HepG2 (cell line): Measurements from ENCODE around the gene CABP2. TPM values are rescaled to one million over a fixed set of nuclear protein-coding genes. Genes with fewer than 3 reads are reported as not detected.

Source experiments
- CBX2 ChIP-seq, 2 experiments: fragments of 200-600 bp in 1 of 2; sonication (generic); formaldehyde crosslinking in 1 of 2; IDR thresholded peaks; 2 replicates each; pipeline versions ENCODE4 v1.7.0 to v1.8.1; 2018 to 2022; ENCODE audit warnings: low read depth in 2 of 2, low read length in 1 of 2, mild to moderate bottlenecking in 1 of 2, missing genetic modification reagents in 1 of 2
- EP300 ChIP-seq, 3 experiments: sonication (generic) in 1 of 3; formaldehyde crosslinking in 1 of 3; IDR thresholded peaks; 2 replicates each; pipeline versions ENCODE4 v1.5.1 to v1.6.1; 2011 to 2020; ENCODE audit warnings: low read depth in 2 of 3, low read length in 2 of 3, borderline replicate concordance in 1 of 3, improper control_type of control experiment in 1 of 3, mild to moderate bottlenecking in 1 of 3, missing genetic modification reagents in 1 of 3, moderate library complexity in 1 of 3
- KDM1A ChIP-seq: IDR thresholded peaks from 2 replicates; pipeline ENCODE4 v1.6.1; 2016; ENCODE audit warnings: missing compliant biosample characterization
- MTF2 ChIP-seq: sonication (generic); formaldehyde crosslinking; IDR thresholded peaks from 2 replicates; pipeline ENCODE4 v1.5.0; 2020; ENCODE audit warnings: missing genetic modification reagents, borderline replicate concordance
- NFYC ChIP-seq: IDR thresholded peaks from 2 replicates; pipeline ENCODE4 v1.6.1; 2016; ENCODE audit warnings: missing genetic modification reagents, missing compliant biosample characterization
- XBP1 ChIP-seq: sonication (generic); formaldehyde crosslinking; IDR thresholded peaks from 2 replicates; pipeline ENCODE4 v1.5.0; 2020; ENCODE audit warnings: missing genetic modification reagents
- ZNF296 ChIP-seq: sonication (generic); formaldehyde crosslinking; conservative IDR thresholded peaks from 2 replicates; pipeline ENCODE4 v1.5.0; 2020; ENCODE audit warnings: mild to moderate bottlenecking, missing genetic modification reagents
- ZNF354B ChIP-seq: sonication (generic); formaldehyde crosslinking; IDR thresholded peaks from 2 replicates; pipeline ENCODE4 v1.8.0; 2022; ENCODE audit warnings: mild to moderate bottlenecking, missing genetic modification reagents
- polyA plus RNA-seq, 8 experiments: library from polyadenylated mRNA; depleted of rRNA in 3 of 8; stranded (reverse) in 7 of 8; unstranded in 1 of 8; fragments of >200 nt; fragmentation: Illumina TruSeq in 4 of 8; extraction: Trizol in 4 of 8; gene quantifications; 2 replicates each; pipeline versions ENCODE4 v1.2.1 to v1.2.3, GENCODE V29; 2011 to 2016; ENCODE audit warnings: low read depth in 4 of 8, missing spikeins in 1 of 8, mixed read lengths in 1 of 8; ENCODE audit not compliant: insufficient read depth in 1 of 8
- total RNA-seq, 5 experiments: library from RNA; depleted of rRNA; stranded (reverse); fragments of >200 nt; fragmentation: Illumina TruSeq; extraction: Trizol; gene quantifications; 2 replicates each; pipeline ENCODE4 v1.2.3, GENCODE V29; 2016; ENCODE audit warnings: low read depth in 1 of 5
- TF ChIP-seq, protein P1 (sequence below): sonication (generic); formaldehyde crosslinking; IDR thresholded peaks from 2 replicates; pipeline ENCODE4 v1.8.0; 2022; ENCODE audit warnings: missing genetic modification reagents, mild to moderate bottlenecking, inconsistent platforms, borderline replicate concordance
- TF ChIP-seq, protein P2 (sequence below): IDR thresholded peaks from 2 replicates; pipeline ENCODE4 v1.6.1; 2012; ENCODE audit warnings: low read length, improper control_type of control experiment
- TF ChIP-seq, protein P3 (sequence below): sonication (generic); formaldehyde crosslinking; IDR thresholded peaks from 2 replicates; pipeline ENCODE4 v1.5.0; 2020; ENCODE audit warnings: mild to moderate bottlenecking, low read depth, missing genetic modification reagents, borderline replicate concordance
- TF ChIP-seq, protein P4 (sequence below): IDR thresholded peaks from 2 replicates; pipeline ENCODE4 v1.6.1; 2018; ENCODE audit warnings: missing genetic modification reagents, mild to moderate bottlenecking, missing compliant biosample characterization
- TF ChIP-seq, protein P5 (sequence below): sonication (generic); formaldehyde crosslinking; IDR thresholded peaks from 2 replicates; pipeline ENCODE4 v1.5.1; 2020; ENCODE audit warnings: missing genetic modification reagents, mild to moderate bottlenecking, borderline replicate concordance
- TF ChIP-seq, protein P6 (sequence below): IDR thresholded peaks from 2 replicates; pipeline ENCODE4 v1.6.1; 2016; ENCODE audit warnings: low read depth, control low read depth

The CABP2 gene
- total and polyA plus RNA-seq, 2 of the 13 experiments (the other 11 are each of a cell fraction or from before 2014, with no cell fraction given): not detected

DNA sequence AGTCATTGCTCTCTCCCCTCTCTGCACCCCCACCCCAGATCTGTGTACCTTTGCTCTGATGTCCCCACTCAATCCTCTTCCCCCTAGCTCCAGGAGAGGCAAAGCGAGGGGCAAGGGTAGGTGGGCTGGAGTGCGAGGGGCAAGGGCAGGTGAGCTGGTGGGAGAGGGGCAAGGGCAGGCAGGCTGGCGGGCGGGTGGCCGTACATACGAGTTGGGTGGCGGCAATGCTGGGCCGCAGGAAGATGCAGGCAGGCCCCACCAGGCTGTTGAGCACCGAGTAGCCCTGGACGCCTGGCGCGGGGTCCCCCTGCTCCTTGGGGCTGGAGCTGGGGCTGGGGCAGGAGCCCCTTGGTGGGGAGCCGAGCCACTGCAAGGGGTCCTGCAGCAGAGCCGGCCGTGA is 908 bp downstream of the CABP2 start (continued):
- TF ChIP-seq CBX2 (IDR thresholded peaks at IDR 0.05; ENCODE audit: low read depth, low read length) (no peak), CBX2 (CRISPR knock-in tag; IDR thresholded peaks at IDR 0.05; ENCODE audit: low read depth) (no peak), EP300 (IDR thresholded peaks at IDR 0.05; ENCODE audit: low read depth in 2 of 2, low read length in 2 of 2) (no peak), EP300 (CRISPR knock-in tag; IDR thresholded peaks at IDR 0.05; ENCODE audit: borderline replicate concordance) (no peak), MTF2 (CRISPR knock-in tag) (no peak), ZNF354B (no peak), KDM1A (CRISPR knock-in tag) (no peak), NFYC (CRISPR knock-in tag) (no peak), XBP1 (CRISPR knock-in tag) (no peak), ZNF296 (CRISPR knock-in tag) (no peak)
- TF ChIP-seq, protein P1, sequence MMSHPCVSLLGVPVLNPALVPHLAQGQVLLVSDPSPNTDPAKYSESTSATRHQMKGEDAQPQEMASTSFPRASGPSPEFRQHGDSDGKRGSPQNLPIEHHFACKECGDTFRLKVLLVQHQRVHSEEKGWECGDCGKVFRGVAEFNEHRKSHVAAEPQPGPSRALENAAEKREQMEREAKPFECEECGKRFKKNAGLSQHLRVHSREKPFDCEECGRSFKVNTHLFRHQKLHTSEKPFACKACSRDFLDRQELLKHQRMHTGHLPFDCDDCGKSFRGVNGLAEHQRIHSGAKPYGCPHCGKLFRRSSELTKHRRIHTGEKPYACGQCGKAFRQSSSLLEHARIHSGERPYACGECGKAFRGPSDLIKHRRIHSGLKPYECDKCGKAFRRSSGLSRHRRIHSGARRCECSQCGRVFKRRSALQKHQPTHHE (CRISPR knock-in tag): no peak
- TF ChIP-seq, protein P2, sequence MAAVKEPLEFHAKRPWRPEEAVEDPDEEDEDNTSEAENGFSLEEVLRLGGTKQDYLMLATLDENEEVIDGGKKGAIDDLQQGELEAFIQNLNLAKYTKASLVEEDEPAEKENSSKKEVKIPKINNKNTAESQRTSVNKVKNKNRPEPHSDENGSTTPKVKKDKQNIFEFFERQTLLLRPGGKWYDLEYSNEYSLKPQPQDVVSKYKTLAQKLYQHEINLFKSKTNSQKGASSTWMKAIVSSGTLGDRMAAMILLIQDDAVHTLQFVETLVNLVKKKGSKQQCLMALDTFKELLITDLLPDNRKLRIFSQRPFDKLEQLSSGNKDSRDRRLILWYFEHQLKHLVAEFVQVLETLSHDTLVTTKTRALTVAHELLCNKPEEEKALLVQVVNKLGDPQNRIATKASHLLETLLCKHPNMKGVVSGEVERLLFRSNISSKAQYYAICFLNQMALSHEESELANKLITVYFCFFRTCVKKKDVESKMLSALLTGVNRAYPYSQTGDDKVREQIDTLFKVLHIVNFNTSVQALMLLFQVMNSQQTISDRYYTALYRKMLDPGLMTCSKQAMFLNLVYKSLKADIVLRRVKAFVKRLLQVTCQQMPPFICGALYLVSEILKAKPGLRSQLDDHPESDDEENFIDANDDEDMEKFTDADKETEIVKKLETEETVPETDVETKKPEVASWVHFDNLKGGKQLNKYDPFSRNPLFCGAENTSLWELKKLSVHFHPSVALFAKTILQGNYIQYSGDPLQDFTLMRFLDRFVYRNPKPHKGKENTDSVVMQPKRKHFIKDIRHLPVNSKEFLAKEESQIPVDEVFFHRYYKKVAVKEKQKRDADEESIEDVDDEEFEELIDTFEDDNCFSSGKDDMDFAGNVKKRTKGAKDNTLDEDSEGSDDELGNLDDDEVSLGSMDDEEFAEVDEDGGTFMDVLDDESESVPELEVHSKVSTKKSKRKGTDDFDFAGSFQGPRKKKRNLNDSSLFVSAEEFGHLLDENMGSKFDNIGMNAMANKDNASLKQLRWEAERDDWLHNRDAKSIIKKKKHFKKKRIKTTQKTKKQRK: no peak
- TF ChIP-seq, protein P3, sequence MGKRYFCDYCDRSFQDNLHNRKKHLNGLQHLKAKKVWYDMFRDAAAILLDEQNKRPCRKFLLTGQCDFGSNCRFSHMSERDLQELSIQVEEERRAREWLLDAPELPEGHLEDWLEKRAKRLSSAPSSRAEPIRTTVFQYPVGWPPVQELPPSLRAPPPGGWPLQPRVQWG (CRISPR knock-in tag): no peak
- TF ChIP-seq, protein P4, sequence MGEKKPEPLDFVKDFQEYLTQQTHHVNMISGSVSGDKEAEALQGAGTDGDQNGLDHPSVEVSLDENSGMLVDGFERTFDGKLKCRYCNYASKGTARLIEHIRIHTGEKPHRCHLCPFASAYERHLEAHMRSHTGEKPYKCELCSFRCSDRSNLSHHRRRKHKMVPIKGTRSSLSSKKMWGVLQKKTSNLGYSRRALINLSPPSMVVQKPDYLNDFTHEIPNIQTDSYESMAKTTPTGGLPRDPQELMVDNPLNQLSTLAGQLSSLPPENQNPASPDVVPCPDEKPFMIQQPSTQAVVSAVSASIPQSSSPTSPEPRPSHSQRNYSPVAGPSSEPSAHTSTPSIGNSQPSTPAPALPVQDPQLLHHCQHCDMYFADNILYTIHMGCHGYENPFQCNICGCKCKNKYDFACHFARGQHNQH (CRISPR knock-in tag): no peak
- TF ChIP-seq, protein P5, sequence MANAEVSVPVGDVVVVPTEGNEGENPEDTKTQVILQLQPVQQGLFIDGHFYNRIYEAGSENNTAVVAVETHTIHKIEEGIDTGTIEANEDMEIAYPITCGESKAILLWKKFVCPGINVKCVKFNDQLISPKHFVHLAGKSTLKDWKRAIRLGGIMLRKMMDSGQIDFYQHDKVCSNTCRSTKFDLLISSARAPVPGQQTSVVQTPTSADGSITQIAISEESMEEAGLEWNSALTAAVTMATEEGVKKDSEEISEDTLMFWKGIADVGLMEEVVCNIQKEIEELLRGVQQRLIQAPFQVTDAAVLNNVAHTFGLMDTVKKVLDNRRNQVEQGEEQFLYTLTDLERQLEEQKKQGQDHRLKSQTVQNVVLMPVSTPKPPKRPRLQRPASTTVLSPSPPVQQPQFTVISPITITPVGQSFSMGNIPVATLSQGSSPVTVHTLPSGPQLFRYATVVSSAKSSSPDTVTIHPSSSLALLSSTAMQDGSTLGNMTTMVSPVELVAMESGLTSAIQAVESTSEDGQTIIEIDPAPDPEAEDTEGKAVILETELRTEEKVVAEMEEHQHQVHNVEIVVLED (CRISPR knock-in tag): no peak
- TF ChIP-seq, protein P6, sequence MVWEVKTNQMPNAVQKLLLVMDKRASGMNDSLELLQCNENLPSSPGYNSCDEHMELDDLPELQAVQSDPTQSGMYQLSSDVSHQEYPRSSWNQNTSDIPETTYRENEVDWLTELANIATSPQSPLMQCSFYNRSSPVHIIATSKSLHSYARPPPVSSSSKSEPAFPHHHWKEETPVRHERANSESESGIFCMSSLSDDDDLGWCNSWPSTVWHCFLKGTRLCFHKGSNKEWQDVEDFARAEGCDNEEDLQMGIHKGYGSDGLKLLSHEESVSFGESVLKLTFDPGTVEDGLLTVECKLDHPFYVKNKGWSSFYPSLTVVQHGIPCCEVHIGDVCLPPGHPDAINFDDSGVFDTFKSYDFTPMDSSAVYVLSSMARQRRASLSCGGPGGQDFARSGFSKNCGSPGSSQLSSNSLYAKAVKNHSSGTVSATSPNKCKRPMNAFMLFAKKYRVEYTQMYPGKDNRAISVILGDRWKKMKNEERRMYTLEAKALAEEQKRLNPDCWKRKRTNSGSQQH (CRISPR knock-in tag): no peak
